Measurements from ENCODE around the gene NOTCH2.
"Not testable (repeated sequence)": the region's sequence is repeated elsewhere in the genome, so short reads cannot be mapped to it uniquely, and the experiment has no call there.

GRCh38 chr1:120098986-120099759, 29.7 kb upstream of the NOTCH2 start:
- not testable (repeated sequence) for TF ChIP-seq CTCF, POLR2AphosphoS5, POLR2A, EP300 (IDR thresholded peaks at IDR 0.05)
